ENCODE results near the gene ELK4. TPM values are rescaled to one million over a fixed set of nuclear protein-coding genes. Genes with fewer than 3 reads are reported as not detected.

The ELK4 gene, protein sequence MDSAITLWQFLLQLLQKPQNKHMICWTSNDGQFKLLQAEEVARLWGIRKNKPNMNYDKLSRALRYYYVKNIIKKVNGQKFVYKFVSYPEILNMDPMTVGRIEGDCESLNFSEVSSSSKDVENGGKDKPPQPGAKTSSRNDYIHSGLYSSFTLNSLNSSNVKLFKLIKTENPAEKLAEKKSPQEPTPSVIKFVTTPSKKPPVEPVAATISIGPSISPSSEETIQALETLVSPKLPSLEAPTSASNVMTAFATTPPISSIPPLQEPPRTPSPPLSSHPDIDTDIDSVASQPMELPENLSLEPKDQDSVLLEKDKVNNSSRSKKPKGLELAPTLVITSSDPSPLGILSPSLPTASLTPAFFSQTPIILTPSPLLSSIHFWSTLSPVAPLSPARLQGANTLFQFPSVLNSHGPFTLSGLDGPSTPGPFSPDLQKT
- total RNA-seq (2014; rRNA removed; shearing (Covaris generic)), result 15.5 and 17.6 TPM in 2 replicates
- polyA plus RNA-seq (2015; cell fraction: cytosol; rRNA removed), result 9.5 and 14.3 TPM in 2 replicates
- 24.7 and 30.3 TPM in 2 replicates for polyA plus RNA-seq (2015; cell fraction: nucleus; rRNA removed)

DNA sequence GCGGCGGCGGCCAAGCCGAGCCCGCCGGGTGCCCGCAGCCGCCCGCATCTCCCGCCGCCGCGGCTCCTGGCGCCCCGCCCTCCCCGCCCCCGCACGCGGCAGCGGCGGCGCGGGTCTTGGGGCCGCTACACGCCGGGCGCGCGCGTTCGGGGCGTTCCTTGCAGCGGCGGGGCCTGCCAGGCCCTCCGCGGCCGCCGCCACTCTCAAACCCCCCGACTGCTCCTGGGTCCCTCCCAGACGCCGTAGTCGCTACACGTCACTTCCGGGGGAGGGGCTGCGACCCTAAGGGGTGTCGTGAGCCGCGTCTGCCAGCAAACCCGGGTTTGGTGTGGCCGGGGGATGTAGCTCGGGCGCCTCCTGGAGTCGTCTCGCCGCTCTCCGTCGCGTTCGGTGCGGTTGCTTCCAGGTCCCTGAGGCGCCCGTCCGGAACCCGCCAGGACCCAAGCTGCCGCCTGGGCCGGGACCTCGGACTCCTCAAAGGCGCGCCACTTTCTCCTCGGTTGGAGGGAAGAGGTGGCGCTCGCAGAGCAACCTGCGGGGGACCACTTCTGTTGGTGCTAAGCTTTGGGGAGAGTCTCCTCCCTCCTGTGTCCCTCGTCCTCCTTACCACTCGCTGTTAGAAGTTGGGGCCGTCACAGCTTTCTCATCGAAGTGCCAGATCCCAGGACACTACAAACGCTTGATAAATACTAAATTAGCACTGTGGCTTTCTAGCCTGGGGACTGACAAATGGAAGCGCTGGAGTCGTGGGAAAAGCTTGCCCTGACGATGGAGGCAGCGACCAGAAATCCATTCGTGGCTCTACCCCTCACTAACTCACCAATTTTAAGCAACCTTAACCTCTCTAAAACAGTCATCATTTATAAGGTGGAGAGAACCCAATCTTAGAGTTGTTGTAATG lies at the start of gene ELK4:
TSS of gene ELK4 (minus strand) at position 244 of the 901 bp plus-strand sequence. CDS start 8,129 bp downstream, outside the sequence.
- in situ Hi-C loops (cut with HindIII; ENCODE audit: low pct_unique_long_range_greater_than_20kb, low sequenced_read_pairs), result no loop called here
- peak; percentile 97 for DNase-seq (ENCODE audit: low read depth, low spot score)

DNA sequence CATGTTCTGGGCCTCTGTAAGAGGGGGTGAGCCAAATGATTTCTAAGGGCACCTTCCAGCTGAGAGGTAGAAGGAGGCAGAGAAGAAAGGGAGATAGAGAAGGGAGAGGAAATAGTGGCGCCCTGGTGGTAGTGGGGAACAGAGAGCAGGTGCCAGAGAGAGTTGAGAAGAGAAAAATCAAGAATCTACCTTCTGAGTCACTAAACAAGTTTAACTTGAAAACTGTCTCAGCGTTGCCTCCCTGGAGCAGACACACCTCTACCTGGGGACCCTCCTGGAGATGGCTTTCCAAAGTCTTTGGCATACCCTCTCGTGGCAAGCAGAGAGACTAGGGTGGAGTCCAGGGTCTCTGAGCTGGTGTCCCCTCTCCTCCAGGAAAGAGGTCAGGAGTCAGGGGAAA lies 49.6 kb upstream of the ELK4 start:
- in situ Hi-C loops (cut with HindIII; ENCODE audit: low pct_unique_long_range_greater_than_20kb, low sequenced_read_pairs), result no loop called here
- DNase-seq (ENCODE audit: low read depth, low spot score), result no peak

DNA sequence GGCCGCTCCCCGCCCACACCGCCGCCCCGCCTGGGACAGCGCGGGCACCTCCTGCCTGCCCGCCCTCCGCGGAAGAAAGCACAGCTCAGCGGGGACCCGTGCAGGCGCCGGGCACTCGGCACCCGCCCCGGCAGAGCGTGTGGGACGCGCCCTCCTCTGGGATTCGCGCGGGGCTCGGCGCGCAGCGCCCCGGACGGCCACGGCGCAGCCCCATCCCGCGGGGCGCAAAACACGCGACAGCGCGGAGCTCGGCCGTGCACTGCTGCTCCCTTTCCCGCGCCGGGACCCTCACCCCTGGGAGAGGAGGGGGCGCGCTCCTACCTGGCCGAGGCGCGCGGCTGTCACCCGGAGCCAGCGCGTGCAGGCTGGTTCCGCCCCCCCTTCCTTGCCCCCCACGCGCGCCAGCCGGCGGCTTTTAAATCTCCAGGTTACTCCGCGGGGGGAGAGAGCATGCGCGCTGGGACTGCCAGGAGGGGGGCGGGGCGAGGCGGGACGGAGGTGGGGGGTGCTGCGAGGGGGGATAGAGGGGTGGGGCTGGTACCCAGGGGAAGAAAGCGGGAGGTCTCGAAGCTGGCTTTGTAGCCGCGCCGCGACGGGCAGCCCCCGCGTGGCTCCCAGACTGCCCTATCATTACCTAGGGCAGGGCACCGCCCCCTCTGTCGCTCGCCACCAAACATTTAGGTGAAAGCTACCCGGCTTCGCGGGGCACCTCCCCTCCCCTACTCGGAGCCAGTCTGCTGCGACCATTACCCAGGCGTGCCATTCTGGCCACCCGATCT lies 48.5 kb upstream of the ELK4 start, which contains the start of gene SLC45A3:
TSS of gene SLC45A3 (minus strand) at position 437 of the 779 bp plus-strand sequence. CDS start 15,853 bp downstream, outside the sequence.
- peak; percentile 40 for DNase-seq (ENCODE audit: low read depth, low spot score)
- in situ Hi-C loops (cut with HindIII; ENCODE audit: low pct_unique_long_range_greater_than_20kb, low sequenced_read_pairs), result no loop called here

DNA sequence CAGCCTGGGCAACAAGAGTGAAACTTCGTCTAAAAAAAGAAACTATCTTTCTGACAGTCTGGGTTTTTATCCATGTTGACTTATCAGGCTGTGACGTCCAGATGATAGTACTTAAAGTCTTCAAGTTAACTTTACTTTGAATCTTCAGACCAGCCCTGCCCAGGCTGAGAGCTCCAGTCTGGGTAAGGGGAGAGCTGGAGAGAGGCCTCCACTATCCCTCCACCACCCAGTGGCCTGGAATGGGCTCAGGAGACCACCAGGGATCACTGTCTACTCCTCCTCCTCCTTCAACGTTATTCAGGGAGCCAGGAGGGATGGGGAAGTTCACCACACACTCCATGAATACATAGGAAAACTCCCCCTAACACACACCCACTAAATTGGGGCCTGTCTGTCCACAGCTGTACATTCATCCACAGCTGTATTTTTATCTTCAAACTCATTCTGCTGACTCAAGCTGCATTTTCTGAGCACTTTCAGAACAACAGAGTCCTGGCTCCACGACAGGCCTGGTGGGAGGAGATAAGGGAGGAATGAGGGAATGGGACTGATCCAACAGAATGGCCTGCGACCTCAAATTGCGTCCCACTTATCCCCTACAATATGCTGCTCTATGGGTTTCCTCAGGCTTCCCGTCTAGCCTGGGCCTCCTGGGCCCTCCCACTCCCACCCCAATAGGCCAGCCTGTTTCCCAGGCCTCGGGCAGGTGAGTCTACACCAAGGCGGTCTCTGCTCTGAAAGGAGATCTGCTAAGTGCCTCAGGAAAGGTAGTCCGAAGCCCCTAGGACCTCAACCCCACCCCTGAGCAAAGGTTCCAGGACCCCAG lies 46.7 kb upstream of the ELK4 start:
- in situ Hi-C loops (cut with HindIII; ENCODE audit: low pct_unique_long_range_greater_than_20kb, low sequenced_read_pairs), result no loop called here

DNA sequence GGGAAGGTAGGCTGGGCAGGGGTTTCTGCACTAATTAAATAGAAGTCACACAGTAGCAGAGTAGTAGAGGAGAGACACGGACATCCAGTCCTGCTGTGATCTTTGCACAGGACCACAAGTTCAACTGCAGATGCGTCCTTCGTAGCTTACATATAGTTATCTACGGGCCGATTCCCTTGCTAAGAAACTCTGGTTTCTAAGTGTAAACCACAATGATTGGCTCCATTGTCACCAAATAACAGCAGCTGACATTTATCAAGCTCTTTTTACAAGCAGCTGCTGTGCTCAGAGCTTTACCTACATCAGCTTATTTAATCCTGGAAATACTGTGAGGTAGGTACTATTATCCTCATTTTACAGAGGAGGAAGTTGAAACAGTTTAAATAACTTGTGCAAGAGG lies 45.4 kb upstream of the ELK4 start:
- in situ Hi-C loops (cut with HindIII; ENCODE audit: low pct_unique_long_range_greater_than_20kb, low sequenced_read_pairs), result no loop called here
- peak; percentile 28 for DNase-seq (ENCODE audit: low read depth, low spot score)

More for the DNA sequence above, 46.7 kb upstream of the ELK4 start:
- DNase-seq (ENCODE audit: low read depth, low spot score), result no peak

DNA sequence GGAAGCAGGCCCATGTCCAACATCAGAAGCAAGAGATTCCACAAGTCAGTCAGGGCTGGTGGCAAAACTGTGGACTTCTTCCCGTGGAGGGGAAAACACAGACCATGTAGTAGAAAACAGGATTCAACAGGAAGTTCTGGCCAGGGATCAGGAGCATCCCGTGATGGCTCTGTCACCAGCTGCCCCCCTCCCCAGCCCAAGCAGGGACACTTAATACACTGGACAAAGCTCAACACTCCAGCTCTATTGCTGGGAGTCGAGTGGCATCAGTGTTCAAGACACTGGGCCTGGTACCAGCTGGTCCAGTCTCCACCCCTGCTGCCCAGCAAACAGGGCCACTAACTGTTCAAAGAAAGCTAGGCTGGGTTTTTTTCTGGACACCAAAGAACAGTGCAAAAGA lies 44.8 kb upstream of the ELK4 start:
- in situ Hi-C loops (cut with HindIII; ENCODE audit: low pct_unique_long_range_greater_than_20kb, low sequenced_read_pairs), result no loop called here
- DNase-seq (ENCODE audit: low read depth, low spot score), result no peak

DNA sequence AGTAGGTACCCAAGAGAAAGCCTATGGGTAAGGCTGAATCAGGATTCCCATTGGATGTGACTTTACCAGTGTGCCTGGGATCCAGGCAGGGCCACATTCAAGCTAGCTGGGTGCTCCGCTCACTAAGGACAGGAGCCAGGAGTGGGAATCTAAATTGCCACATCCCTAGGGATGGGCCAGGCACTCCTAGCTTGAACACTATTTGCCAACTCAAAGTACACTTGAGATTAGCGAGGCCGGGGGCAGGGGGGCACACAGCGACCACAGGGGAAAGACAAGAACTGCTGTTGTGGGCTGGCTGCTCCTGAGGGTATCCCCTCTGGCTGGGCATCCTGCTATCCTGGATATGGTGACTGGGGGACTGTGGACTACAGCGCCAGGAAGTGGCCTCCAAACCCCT lies 44.2 kb upstream of the ELK4 start:
- in situ Hi-C loops (cut with HindIII; ENCODE audit: low pct_unique_long_range_greater_than_20kb, low sequenced_read_pairs), result no loop called here
- no peak for DNase-seq (ENCODE audit: low read depth, low spot score)

DNA sequence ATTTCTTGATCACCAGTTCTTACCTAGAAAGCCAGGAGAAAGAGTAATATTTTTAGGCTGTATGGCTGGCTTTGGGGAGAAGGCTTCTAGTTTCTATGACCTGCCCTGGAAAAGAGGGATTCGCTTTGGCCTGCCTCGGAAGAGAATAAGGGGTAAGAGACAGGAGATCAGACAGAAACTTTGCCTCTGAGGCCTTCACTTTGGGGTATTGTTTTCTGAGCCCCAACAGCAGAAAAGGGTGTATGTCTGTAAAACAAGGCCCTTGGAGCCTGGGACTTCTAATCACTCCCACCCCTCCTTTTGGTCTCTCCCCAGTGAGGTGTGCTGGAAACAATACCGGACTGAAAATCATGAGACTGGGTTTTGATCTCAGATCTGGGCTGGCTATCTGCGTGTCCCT lies 43.4 kb upstream of the ELK4 start:
- in situ Hi-C loops (cut with HindIII; ENCODE audit: low pct_unique_long_range_greater_than_20kb, low sequenced_read_pairs), result no loop called here
- no peak for DNase-seq (ENCODE audit: low read depth, low spot score)

DNA sequence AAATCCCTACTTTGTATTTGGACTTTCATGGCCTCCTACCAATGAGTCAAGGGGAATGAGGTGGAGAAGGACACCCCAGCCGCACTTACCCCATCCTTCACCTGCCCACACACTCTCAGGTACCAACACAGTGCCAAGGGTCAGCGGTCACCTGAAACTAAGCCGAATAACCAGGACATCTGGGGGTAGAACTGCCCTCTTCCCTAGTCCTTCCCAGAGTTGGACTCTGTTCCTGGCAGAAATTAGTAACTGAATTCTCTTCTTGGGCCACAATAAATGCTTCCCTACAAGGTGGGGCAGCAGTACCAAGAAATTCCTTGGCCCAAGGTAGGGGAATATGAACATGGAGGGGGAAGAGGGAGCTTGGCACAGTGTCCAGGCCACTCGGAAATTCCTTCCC lies 41.2 kb upstream of the ELK4 start:
- in situ Hi-C loops (cut with HindIII; ENCODE audit: low pct_unique_long_range_greater_than_20kb, low sequenced_read_pairs), result no loop called here
- DNase-seq (ENCODE audit: low read depth, low spot score), result no peak

DNA sequence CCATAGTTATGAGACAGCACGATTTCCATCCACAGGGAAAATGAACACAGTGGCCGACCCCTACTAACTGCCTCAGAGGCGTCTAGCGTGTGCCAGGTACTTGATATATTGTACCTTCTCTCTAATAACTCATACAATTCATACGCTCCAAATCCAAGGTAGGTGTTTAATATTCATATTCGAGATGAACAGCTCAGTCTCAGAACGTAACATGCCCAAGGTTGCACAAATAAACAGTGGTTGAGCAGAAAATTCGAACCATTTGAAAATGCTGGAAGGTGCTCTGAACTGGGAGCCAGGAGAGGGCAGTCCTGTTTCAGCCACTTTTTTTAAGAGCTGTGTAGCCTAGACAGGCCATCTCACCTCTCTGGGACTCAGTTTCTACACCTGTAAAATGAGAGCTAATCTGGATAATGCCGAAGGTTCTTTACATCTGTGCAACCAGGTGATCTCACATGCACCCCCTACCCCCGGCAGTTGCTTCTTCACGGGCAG lies 40.6 kb upstream of the ELK4 start:
- in situ Hi-C loops (cut with HindIII; ENCODE audit: low pct_unique_long_range_greater_than_20kb, low sequenced_read_pairs), result no loop called here
- DNase-seq (ENCODE audit: low read depth, low spot score), result no peak

DNA sequence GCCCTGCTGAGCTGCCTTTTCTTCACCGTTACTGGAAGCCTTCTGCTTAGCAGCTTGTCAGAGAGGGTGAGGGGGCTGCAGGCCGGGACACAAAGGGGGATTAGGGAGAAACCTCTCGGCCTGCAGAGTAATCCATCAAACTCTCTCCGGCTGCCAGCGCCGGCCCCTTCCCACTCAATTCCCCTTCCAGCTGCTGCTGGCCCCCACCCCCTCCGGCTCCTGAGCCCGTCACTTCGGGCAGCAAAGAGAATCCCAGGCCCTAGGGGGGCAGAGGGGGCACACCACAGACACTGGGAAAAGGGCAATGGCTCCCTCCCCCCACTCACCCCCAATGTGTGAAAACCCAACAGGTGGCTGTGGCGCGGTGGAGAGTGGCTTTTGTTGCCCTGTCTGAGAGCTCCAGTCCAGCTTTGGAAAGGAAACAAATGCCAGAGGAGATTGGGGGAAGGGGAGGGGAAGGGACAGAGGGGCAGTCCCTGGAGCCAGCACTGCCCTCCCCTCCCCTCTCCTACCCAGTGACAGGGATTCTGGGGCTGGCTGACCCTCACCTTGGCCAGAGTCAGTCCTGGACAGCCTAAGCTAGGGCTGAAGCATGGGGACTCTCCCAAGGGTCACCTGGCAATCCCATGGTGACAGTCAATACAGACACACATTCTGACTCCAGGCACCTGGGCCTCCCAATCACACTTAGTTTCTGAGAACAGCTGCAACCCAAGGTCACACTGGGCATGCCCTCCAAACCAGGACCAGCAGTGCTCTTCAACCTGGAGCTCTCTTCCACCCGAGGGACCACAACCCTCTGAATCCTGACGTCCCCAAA lies 39.0 kb upstream of the ELK4 start:
- no peak for DNase-seq (ENCODE audit: low read depth, low spot score)
- in situ Hi-C loops (cut with HindIII; ENCODE audit: low pct_unique_long_range_greater_than_20kb, low sequenced_read_pairs), result no loop called here

DNA sequence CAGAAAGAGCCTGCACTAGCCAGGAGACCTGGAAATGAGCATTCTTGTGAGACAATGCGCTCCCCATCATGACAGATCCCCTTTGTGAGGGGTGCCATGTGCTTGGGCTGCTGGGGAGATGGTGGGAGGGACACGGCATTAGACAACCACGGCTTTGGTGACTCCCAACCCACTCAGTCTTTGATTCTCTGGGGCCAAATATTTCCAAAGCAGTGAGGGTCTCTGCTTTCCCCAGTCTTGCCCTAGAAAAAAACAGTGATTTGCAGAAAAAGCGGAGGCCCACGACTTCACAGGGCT lies 38.3 kb upstream of the ELK4 start:
- in situ Hi-C loops (cut with HindIII; ENCODE audit: low pct_unique_long_range_greater_than_20kb, low sequenced_read_pairs), result no loop called here
- DNase-seq (ENCODE audit: low read depth, low spot score), result no peak

DNA sequence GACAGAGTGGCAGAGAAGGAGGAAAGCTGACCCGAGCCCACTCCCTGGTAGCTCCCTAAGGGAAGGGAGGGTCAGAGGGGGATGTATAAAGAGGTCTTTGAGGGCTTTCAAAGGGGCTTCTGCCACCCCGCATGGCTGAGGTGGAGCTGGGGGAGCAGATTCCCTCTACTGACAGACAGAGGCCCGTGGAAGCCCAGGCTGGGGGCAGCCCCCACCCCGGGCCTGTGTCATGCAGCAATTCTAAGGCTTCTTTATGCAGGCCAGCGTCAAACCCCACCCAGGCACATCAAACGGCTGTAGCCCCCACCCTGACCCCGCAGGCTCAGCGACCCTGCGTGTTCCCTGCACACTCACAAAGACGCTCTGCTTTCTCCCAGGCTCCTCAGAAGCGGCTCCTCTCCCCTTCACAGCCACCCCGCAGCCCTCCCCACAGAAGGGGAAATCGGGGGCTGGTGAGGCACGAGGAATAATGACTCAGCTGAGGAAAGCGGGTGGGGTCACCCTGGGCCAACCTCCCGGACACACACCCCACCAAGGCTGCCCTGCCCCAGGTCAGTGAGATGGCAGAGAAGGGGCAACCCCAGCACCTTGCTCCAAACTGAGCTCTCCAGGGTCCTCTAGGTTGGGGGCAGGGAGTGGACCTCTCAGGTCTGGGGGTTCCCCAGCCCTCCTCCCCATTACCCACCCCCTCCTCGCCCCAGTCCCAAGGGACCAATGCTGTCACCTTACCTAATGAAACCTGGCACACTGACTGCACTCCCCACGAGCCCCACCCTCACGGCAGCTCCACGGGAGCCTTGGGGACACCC lies 37.7 kb upstream of the ELK4 start:
- in situ Hi-C loops (cut with HindIII; ENCODE audit: low pct_unique_long_range_greater_than_20kb, low sequenced_read_pairs), result no loop called here
- no peak for DNase-seq (ENCODE audit: low read depth, low spot score)

DNA sequence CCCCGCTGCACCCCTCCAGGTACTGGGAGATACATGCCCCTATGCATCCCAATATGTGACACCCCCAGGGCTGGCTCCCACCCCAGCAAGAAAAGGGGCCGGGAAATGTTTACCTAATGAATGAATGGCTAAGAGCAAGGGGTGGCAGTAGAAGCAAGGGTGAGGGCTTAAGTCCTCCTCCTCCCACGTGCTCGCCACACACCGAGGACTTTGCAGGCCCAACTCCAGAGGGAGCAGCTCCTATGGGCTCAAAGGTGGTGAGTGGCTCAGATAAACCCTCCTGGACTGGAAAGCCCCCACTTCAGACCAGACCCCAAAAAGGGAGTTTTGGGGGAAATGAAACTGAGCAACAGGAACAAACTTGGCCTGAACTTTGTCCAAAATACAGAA lies 37.1 kb upstream of the ELK4 start:
- no peak for DNase-seq (ENCODE audit: low read depth, low spot score)
- in situ Hi-C loops (cut with HindIII; ENCODE audit: low pct_unique_long_range_greater_than_20kb, low sequenced_read_pairs), result no loop called here

DNA sequence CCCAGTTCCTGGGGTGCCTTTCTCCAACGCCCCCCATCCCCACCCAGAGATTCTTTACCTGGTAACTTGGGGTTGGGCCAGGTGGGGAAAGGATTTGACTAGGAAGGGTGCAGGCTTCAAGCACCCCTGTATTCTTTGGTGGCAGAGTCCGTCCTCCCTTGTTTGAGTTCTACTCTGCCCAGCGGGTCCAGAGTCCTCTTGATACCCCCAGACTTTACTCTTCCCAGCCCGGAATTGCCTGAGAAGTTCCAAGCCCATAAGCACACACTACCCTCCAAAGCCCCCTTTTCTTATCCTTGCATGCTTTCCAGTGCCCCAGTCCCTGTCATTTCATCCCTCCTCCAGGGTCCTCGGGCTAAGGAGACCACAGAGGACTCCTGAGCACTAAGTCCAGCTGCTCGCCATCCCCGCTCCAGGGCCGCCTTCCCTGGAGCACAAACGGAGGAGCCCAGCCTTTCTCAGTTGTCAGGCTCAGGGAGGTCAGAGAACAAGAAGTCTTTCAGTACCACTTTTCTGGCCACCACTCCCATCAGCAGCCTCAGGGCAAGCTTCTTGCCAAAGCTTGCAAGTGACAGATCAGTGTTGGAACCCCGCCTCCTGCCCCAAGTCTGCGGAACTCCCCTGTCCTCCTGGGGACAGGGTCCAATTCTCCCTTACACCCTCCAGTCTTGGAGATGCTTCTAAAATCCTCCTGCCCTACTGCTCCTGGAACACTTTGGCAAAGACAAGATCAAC lies 36.3 kb upstream of the ELK4 start:
- in situ Hi-C loops (cut with HindIII; ENCODE audit: low pct_unique_long_range_greater_than_20kb, low sequenced_read_pairs), result no loop called here

More for the DNA sequence above, 36.3 kb upstream of the ELK4 start:
- peak; percentile 31 for DNase-seq (ENCODE audit: low read depth, low spot score)
